Measurements from ENCODE around the gene DNAJC6.

Gene DNAJC6

DNA sequence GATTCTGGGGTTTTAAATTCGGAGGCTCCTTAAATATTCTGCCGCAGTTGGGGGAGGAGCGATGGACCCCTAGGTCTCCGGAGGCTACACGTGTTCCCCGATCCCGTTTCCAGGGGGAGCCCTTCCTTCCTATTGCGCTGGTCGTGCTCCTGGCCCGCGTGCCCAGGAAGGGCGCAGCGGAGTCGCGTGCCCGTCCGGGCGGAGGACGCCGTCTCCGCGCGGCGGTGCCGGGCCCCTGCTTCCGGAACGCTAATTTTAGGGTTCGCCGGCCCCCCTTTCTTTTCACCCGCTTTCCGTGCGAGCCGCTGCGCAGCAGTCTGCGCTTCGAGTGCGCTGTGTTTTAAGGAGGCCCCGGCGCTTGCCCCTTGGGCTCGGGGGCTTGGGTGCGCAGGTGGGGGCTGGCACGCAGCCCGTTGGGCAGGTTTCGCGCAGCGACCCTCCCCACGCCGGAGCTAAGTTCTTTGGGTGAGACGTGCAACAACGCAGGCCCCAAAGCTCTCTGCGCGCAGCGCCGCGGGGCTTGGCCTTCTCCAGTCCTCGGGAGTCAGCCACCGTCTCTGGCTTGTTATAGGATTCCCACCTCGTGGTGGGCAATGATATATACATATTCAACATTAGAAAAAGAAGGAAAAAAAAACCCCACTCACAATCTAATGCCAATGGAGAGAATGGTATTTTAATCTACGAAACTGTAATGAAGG is 43.5 kb upstream of the DNAJC6 start:
- DNase-seq (ENCODE audit: insufficient read length, low spot score) (peak; percentile 51), FAIRE-seq (no peak)
- TF ChIP-seq, protein P1, sequence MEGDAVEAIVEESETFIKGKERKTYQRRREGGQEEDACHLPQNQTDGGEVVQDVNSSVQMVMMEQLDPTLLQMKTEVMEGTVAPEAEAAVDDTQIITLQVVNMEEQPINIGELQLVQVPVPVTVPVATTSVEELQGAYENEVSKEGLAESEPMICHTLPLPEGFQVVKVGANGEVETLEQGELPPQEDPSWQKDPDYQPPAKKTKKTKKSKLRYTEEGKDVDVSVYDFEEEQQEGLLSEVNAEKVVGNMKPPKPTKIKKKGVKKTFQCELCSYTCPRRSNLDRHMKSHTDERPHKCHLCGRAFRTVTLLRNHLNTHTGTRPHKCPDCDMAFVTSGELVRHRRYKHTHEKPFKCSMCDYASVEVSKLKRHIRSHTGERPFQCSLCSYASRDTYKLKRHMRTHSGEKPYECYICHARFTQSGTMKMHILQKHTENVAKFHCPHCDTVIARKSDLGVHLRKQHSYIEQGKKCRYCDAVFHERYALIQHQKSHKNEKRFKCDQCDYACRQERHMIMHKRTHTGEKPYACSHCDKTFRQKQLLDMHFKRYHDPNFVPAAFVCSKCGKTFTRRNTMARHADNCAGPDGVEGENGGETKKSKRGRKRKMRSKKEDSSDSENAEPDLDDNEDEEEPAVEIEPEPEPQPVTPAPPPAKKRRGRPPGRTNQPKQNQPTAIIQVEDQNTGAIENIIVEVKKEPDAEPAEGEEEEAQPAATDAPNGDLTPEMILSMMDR (IDR thresholded peaks at IDR 0.05; ENCODE audit: insufficient read depth, missing control alignments): peak; percentile 31

DNA sequence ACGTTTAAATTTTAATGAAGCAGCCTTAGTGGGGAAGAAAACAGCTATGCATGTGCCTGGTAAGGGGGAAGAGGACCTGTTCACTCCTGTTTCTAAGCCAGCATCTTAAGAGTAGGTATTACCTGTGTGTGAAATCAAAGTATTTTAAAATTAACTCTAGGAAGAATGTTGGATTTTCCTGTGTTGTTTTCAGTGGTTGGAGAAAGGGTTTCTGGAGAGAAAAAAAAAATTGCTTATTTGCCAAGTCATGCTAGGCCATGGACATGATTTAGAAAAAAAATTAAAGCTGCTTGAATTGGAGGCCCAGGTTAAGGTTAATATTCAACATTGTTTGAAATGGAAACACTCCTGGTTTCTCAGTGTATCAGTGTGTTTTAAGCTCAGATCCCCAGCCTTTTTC is 42.9 kb upstream of the DNAJC6 start:
- TF ChIP-seq, protein P1 (IDR thresholded peaks at IDR 0.05; ENCODE audit: insufficient read depth, missing control alignments): no peak
- FAIRE-seq: peak; percentile 53
- DNase-seq (ENCODE audit: insufficient read length, low spot score): no peak

DNA sequence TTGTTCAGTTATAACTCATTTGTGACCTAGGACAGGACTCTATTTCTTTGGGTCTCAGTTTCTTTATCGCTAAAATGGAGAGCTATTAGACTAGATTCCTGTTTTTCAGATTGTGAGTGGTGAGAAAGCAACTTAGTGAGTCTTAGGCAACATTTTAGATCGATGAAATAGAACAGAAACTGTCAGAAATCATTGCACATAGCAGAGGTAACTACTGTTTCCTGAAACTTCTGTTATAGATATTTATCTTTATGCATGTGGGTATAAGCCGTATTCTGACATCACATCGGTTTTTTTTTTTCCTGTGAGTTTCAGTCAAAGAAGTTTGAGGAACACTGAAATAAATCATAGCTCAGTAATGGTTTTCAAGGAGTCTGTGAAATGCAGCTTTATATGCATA is 42.1 kb upstream of the DNAJC6 start:
- no peak for DNase-seq (ENCODE audit: insufficient read length, low spot score)
- no peak for FAIRE-seq
- TF ChIP-seq, protein P1 (IDR thresholded peaks at IDR 0.05; ENCODE audit: insufficient read depth, missing control alignments): no peak

DNA sequence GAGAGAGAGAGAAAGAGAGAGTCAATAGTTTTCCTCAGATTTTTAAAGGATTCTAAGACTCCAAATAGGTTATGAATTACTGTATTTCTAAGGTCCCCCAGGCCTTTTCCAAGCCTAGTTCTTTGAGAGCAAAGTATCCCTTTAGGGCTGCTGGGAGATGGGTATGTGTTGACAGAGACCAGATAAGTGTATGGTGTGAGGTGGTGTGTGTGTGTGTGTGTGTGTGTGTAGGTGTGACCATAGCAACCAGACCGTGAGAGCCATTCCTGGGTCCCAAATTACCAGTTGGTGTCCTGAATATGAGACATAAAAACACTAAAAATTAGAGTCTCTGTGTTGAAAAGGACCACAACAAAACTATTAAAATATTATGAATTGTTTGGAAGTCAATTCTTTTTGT is 41.7 kb upstream of the DNAJC6 start:
- no peak for FAIRE-seq
- no peak for DNase-seq (ENCODE audit: insufficient read length, low spot score)
- TF ChIP-seq, protein P1 (IDR thresholded peaks at IDR 0.05; ENCODE audit: insufficient read depth, missing control alignments): no peak

DNA sequence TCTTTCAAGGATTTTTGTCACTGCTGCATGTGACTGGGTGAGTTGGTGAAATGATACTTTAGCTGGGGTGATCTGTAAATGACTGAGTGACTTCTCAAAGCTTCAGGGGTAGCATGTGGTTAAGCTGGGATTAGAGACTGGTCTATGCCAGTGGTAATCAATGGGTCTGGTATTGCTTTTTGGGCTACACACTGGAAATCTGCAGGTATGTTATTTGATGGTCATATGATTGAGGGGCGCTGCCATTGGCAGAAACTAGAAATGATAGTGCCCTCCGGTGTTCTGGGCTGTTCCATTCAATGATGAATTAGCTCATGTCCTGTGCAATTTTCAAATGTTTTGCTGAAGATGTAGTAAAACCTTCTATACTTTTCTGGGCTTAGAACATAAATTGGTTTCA is 39.7 kb upstream of the DNAJC6 start:
- DNase-seq (ENCODE audit: insufficient read length, low spot score): no peak
- no peak for FAIRE-seq
- TF ChIP-seq, protein P1 (IDR thresholded peaks at IDR 0.05; ENCODE audit: insufficient read depth, missing control alignments): no peak

DNA sequence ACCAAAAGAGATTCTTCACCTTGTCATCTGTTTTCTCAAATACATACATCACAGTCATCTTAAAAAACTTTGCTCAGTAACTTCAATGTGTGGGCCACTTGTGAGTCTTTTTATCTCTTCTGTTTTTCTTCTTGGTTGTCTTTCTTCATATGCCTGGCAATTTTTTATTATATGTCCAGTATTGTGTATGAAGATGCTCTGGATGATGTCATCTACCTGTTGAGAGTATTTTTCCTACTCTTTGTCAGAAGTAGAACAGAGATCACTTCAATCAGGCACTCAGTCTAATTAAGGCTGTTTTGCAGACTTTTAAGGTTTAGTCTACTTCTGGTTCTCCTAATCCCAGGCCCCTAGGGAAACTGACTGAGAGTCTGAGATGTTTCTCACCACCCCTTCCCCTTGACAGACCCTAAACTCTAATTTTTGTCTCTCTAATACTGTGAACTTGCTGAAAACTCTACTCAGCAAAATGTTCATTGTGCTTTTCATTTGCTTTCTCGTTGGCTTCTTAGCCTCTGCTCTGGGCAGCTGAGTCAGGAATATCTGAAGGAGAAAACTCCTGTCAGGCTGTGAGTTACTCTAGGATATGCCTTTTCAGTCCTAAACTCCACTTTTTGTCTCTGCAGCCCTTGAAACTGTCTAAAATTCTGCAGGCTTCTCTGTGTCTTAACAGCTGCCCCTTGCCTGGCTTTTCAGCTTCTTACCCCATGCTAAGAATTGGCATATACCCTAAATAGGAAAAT is 33.0 kb upstream of the DNAJC6 start:
- FAIRE-seq (no peak), DNase-seq (ENCODE audit: insufficient read length, low spot score) (no peak)
- TF ChIP-seq, protein P1 (IDR thresholded peaks at IDR 0.05; ENCODE audit: insufficient read depth, missing control alignments): no peak
